Effector CD8-positive, alpha-beta T cell (primary cell): ENCODE results near the gene VASN.
A peak's percentile ranks its signal among the peaks of the same experiment; 100 is the strongest.

Experiments
- DNase-seq: peaks from one replicate; lab custom pipeline; 2025; lab: John Stamatoyannopoulos, UW

Gene VASN

GRCh38 chr16:4403133-4403949, 31.7 kb downstream of the VASN start:
- DNase-seq = no peak

- peak; percentile 22 for DNase-seq
These were observed 32.8 kb downstream of the VASN start for GRCh38 chr16:4404247-4404966.

- no peak for DNase-seq
These were observed 33.5 kb downstream of the VASN start for GRCh38 chr16:4404967-4405696.

- no peak for DNase-seq
These were observed 36.1 kb downstream of the VASN start for GRCh38 chr16:4407543-4408322.

- DNase-seq = no peak
These were observed 36.7 kb downstream of the VASN start for GRCh38 chr16:4408323-4408690.

- no peak for DNase-seq
These were observed 37.7 kb downstream of the VASN start for GRCh38 chr16:4409081-4409932.

- no peak for DNase-seq
These were observed 38.9 kb downstream of the VASN start for GRCh38 chr16:4410335-4411075.

- DNase-seq = no peak
These were observed 40.0 kb downstream of the VASN start for GRCh38 chr16:4411684-4412083.

- DNase-seq = no peak
These were observed 40.5 kb downstream of the VASN start for GRCh38 chr16:4412159-4412558.

GRCh38 chr16:4412854-4413253, 41.2 kb downstream of the VASN start:
- no peak for DNase-seq

GRCh38 chr16:4414187-4414917, 42.7 kb downstream of the VASN start:
- DNase-seq = peak; percentile 59

- peak; percentile 32 for DNase-seq
These were observed 44.0 kb downstream of the VASN start for GRCh38 chr16:4415538-4416199.

- DNase-seq = peak; percentile 99
These were observed 44.8 kb downstream of the VASN start, which contains the start of gene CORO7 for GRCh38 chr16:4416200-4417032. CORO7 (minus strand) TSS chr16:4416596; CDS start chr16:4416518, 78 bp downstream.

- no peak for DNase-seq
These were observed 47.8 kb downstream of the VASN start for GRCh38 chr16:4419402-4419959.

- no peak for DNase-seq
These were observed 49.0 kb downstream of the VASN start for GRCh38 chr16:4420505-4421105.

GRCh38 chr16:4425378-4426020, 53.9 kb downstream of the VASN start, which contains the start of gene DNAJA3:
DNAJA3 (plus strand) TSS chr16:4425868; CDS start chr16:4425882, 14 bp downstream.
- DNase-seq = peak; percentile 87
